GM18499 (cell line): ENCODE measurements around the gene FASTKD2.

ENCODE experiments used
- ATAC-seq: cut with Tn5 transposase; IDR thresholded peaks from one replicate; pipeline ENCODE4 v1.9.1; 2021; ENCODE audit warnings: moderate number of reproducible peaks; ENCODE audit not compliant: insufficient read depth, unreplicated experiment

Gene FASTKD2

DNA sequence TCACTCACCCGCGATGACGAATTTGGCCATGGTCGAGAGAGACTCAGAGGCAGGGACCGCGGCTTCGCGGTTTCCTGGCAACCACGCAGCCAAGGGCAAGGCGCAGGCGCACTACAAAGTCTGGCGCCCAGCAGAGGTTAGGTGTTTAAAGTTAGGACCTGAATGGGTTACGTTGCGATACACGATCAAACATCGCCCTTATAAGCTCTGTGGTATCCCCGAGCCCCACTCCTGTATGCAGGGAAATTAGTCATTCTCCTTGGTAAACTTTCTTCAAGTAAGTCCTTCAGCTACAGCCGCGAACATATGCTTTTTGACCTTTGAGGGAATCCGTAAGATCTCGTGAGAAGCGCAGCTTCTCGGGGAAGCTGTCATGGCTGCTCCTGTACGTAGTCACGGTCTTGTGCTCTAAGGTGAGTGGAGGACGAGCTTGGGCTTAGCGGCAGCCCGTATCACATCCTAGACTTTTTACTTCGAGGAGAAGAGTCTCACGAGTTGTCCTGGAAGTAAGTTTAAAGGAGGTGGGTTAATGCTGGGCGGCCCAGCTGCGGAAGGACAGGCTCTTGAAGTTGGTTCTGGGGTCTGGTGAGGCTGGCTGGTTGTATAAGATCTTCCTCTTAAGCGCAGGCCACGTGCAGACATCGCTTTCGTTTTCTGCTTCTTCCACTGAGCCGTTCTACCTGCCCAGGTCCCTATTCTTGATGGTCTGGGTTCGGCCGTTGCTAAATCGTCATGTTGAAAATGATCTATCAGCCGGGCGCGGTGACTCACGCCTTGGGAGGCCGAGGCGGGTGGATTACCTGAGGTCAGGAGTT lies at the start of gene FASTKD2, which contains the start of gene MDH1B:
Gene FASTKD2 (plus strand): TSS at position 365 of the 815 bp plus-strand sequence. CDS start 1,088 bp downstream, outside the sequence.
Gene MDH1B (minus strand): TSS at position 87 of the 815 bp plus-strand sequence. CDS start 57 bp downstream, at position 30.
- ATAC-seq = peak; percentile 79

DNA sequence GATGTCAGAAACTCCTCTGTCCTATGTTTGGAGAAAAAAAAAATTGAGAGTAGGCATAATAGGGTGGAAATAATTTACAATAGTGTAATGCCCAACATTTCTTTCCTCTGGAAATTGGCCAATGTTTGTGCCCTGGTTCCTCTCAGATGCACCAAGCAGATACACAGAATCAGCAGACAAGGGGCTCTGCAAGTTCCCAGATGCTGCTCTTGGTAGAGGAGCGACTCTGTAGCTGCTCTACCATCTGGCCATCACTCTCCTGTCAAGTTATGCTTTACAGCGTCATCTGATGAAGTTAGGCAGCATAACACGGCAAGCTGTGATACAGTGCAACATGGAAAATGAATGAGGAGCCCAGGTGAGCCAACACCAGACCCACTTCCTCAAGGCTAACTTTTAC lies 48.8 kb upstream of the FASTKD2 start:
- ATAC-seq = no peak

DNA sequence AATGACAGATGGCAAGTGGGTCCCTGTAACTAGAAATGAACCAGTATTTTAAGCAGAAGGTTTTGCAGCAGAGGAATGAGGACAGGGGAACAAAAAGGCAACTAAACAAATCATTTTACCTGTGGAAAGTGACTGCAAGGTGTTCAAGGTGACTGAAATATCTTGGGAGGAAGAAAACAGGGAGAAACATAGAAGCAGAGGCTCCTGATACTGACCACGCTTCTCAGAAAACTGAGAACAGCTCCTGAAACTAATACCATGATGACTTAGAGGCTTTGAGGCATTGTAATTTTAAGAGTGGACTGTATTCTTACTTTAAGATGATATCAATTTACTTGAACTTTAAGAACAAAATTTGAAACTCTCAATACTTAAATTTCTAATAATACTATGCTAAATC lies 47.1 kb upstream of the FASTKD2 start, which contains the start of gene DYTN:
Gene DYTN (minus strand): TSS at position 101 of the 400 bp plus-strand sequence. CDS start 117 bp downstream, outside the sequence.
- no peak for ATAC-seq

DNA sequence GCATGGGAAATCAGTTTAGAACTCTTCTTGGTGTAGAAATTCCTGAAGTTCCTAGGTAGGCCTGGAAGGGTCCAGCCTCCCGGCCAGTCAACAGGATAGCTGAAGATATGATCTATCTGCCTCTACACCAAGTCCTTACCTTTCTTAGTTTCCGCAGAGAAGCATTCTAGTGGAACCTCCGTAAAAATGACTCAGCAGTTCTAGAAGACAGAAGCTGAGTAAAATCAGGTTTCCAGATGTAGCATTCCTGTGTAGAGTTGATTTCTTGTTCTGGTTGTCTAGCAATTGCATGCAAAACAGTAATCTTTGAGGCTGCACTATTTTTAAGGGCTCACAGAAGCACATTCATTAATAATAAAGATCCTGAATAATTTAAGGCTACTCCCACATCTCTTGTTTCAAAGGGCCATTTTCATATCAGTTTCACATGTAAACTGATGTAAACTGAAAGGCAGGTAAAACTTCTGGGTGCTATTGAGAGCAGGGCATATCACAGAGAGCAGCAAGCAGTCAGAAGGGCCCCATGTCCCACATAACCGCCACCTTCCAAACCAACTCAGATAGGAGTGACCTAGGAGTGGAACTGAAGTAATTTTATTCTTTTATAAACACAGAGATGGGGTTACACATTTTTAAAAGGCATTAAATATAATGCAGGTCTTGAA lies 44.0 kb upstream of the FASTKD2 start:
- ATAC-seq = no peak

DNA sequence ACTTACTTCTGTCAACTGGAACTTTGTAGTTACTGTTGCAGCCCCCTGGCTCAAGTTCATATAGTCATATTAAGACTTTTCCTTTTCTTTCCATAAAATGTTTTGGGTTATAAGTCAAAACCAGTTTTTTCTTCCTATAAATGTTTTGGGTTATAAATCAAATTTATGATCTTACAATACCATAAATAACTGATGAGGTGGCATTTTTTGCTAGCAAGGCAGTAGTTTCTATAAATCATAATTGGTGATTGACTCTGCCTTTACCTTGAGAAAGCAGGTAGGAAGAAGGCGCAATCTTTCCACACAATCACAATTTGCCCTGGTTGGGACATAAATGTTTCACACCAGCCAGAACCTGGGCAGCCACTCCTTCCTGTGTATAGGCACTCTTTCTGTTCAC lies 42.1 kb upstream of the FASTKD2 start:
- no peak for ATAC-seq

DNA sequence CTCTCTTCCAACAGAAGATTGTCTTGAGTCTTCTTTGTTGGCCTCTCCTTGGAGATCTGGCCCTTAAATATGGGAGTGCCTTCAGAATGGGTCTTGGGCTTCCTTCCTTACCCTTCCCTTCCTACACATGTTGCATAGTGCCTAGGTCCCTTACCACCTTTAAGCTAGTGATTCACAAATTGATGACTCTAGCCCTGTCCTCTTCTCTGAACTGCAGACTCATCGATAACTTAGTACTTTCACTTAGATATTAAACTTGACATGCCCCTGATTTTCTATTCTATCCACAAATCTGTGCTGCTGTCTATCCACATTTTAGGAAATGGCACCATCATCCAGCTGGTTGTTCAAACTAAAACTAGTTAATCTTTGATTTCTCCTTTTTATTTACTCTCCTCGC lies 38.1 kb upstream of the FASTKD2 start:
- no peak for ATAC-seq

DNA sequence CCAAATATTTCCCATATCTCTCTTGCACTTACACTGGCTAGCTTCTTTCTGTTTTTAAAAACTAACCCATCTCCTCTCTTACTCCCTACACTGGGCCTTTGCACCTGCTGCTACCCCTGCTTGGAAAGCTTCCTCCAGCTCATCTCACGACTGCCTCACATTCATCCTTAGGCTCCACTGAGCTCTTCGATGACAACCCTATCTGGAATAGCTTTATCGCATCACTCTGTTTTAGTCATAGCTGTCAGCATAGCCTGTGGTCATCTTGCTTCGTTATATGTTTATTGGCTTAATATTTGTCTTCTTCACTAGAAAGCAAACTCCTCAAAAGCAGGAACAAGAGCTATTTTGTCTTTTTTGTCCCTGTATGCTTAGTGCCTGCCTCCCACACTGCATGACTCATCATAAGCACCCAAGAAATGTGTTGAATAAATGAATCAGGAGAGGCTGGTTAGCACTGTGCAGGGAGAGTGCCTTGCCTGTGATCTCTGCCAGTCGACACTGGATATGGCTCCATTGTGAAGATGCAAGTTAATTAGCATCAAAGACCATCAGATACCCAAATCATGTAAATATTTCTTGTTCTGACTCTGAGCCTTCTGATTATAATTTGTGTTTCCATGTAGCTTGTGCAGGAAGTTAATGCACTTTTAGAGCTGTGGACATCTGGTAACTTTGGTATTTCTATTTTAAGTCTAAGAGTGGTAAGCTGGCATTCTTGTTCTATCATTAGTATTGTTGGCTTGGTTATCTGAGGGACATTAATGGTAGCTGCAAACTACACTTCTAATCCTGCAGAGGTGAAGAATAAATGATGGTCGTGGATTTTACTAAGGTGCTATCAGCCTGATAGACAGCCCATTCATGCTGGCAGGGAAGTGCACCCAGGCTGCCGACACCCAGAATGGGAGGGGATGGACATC lies 36.9 kb upstream of the FASTKD2 start:
- no peak for ATAC-seq

DNA sequence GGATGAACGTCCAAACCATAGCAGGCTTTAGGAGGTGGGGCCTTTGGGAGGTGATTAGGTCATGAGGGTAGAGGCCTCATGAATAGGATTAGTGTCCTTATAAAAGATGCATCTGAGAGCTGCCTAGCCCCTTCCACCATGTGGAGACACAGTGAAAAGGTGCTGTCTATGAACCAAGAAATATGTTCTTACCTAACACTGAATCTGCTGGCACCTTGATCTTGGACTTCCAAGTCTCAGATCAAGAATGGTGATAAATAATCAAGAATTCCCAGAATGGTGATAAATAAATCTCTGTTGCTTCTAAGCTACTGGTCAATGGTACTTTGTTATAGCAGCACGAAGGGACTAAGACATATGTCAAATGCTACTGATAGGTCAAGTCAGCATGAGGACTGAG lies 32.1 kb upstream of the FASTKD2 start:
- ATAC-seq = no peak

DNA sequence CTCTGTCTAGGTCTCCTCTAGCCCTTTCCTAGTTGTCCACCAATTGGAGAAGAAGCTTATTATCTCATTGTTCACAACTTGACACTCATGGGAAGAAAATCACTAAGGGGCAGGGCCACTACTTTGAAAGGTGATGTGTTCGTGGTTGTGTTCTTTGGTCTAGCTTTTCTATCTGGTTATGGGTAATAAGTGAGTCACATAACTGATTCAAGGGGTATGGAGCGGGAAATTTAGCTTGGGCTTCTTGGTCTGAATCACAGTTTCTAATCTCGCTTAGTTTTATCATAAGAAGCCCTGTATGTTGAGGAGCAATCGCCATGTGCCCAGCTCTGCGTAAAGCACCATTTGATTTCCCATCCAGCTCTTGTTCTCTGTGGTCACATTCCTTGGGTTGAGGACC lies 28.5 kb upstream of the FASTKD2 start:
- ATAC-seq = no peak

DNA sequence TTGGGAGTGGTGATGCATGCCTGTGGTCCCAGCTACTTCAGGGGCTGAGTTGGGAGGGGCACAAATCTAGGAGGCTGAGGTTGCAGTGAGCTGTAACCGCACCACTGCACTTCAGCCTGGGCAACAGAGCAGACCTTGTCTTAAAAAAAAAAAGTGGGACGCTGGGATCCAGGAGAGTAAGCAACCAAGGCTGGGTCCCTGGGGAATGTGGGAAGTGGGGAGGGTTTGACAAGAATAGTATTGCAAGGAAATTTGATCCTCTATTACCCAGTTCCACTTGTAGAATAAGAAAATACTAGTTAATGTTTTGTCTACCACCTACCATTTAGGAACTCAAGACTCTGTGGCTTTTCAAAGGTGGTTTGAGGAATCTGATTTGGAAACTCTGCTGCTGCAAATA lies 26.1 kb upstream of the FASTKD2 start:
- no peak for ATAC-seq

DNA sequence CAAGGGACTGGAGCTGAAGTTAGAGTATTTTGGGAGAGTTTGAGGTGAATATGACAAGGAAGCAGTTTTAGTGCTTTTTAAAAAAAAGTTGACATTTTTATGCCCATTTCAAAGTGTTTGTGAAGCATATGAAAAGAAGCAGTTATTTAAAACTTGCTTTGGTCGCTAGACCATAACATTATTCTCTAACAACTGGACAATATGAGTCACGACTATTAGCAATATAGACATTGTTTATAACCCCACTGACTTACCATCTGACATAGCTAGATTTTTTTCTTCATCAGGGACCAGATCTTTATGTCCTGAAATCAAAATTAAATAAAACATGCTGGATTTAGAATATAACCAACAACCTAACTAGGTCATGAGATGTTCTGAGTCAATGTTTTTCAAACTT lies 24.6 kb upstream of the FASTKD2 start:
- no peak for ATAC-seq

DNA sequence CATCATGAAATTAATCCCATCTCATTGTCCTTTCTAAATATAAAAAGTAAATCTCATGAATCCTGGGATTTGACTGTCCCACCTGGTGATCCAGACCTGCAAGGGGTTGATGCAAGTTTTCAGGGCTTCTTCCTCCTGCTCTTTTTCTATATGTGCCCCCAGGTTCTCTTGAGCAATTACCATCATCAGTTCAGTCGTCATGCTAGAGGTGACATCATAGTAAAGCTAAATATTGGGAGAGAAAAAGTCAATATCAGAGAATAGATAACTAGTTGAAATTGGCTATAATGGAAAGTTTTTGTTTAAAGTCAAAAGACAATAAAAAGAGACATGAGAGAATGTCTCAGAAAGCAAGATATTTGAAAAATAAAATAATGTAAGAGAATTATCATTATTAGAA lies 8.6 kb upstream of the FASTKD2 start:
- ATAC-seq = no peak

DNA sequence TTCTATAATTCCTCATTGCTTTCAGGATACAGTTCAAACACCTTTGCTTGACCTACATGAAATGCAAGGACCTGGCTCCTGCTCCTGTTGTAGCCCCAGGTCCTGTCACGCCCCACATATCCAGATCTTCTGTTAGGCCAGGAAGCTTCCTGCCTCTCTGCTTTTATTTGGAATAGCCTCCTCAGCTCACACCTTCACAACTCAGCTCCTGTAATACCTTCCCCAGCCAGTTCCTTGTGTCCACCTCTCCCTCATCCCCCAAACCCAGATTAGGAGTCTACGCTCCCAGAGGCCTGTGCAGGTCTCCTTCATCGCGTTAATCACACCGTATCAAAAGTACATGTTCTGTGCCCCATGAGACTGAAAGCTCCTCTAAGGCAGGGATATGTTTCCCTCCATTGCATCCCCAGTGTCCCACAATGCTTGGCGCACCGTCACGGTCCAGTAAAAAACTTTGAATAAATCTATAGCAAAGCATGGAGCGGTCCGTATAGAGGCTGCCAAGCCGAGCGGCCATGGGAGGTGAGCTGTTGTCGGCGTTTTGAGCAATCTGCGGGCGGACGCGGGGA lies 649 bp upstream of the FASTKD2 start:
- no peak for ATAC-seq

DNA sequence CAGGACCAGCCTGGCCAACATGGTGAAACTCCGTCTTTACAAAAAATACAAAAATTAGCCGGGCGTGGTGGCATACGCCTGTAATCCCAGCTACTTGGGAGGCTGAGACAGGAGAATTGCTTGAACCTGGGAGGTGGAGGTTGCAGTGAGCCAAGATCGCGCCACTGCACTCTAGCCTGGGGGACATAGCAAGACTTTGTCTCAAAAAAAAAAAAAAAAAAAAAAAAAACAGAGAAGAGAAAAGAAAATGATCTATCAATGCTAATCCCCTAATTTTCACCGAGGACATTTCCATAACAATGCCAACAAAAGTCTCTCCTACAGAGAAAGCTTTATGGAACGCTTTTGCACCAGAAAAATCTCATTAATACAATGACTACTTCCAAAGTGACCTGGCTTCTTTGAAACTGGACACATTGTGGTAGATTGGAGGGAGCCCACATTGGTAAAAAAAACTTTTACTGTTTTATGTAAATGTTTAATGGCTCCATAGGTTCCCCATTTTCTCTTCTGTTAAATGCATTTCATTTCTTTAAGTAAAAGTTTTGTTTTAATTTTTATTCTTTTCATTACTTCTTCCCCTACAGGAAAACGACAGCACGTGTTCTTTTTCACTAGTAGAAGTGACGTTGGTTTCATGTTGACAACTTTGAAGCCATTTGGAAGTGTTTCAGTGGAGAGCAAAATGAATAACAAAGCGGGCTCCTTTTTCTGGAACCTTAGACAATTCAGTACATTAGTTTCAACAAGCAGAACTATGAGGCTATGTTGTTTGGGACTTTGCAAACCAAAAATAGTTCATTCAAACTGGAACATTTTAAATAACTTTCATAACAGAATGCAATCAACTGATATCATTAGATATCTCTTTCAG lies 888 bp downstream of the FASTKD2 start:
- ATAC-seq = no peak

DNA sequence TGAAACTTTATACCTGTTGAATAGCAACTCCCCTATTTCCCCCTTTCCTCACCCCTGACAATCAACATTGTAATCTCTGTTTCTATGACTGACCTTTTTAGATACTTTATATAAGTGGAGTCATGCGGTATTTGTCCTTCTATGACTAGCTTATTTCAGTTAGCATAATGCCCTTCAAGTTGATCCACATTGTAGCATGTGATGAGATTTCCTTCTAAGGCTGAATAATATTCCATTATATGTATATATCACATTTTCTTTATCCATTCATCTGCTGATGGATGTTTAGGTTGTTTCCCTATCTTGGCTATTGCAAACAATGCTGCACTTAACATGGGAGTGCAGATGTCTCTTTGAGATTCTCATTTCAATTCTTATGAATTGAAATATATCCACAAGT lies 9.5 kb downstream of the FASTKD2 start:
- no peak for ATAC-seq

DNA sequence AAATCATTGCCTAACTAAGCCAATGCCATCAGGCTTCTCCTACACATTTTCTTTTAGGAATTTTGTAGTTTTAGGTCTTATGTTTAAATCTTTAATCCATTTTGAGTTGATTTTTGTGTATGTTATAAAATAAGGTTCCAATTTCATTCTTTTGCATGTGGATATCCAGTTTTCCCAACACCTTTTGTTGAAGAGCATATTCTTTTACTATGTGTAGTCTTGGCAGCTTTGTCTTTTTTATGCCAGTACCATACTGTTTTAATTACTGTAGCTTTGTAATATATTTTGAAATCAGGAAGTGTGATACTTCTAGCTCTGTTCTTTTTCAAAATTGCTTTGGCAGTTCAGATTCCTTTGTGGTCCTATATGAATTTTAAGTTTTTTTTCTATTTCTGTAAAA lies 11.0 kb downstream of the FASTKD2 start:
- ATAC-seq = no peak

DNA sequence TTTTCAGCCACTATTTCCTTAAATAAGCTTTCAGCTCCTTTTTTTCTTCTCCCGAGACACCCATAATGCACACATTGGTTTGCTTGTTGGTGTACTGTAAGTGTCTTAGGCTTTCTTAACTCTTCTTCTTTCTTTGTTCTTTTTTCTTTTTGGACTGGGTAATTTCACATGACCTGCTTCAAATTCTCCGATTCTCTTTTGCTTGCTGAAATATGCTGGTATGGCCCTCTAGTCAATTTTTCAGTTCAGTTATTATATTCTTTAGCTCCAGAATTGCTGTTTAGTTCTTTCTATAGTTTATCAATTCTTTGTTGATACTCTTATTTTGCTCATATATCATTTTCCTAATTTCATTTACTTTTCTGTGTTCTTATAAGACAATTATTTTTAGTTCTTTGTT lies 15.3 kb downstream of the FASTKD2 start:
- ATAC-seq = no peak

DNA sequence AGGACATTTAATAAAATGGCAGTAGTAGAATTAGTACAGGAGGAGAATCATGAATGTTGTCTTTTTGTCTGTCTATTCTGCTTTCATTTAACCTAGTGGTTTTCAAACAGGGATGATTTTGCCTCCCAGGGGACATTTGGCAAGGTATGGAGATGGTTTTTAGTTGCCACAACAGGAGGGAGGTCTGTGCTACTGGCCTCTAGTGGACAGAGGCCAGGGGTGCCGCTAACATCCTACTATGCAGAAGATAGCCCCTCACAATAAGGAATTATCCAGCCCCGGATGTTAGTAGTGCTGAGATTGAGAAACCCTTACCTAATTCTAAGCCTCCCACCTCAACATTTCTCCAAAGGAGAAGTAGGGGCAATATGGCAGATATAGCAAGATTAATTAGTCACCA lies 18.3 kb downstream of the FASTKD2 start:
- ATAC-seq = no peak
